UCSD-AML1 (cell line): ENCODE results near the gene ZC3H10.
"Not testable (repeated sequence)": the region's sequence is repeated elsewhere in the genome, so short reads cannot be mapped to it uniquely, and the experiment has no call there.

Experiments used
- DNase-seq: peaks from one replicate; lab custom pipeline; 2025; ENCODE audit not compliant: unreplicated experiment; lab: John Stamatoyannopoulos, UW

The ZC3H10 gene

DNA sequence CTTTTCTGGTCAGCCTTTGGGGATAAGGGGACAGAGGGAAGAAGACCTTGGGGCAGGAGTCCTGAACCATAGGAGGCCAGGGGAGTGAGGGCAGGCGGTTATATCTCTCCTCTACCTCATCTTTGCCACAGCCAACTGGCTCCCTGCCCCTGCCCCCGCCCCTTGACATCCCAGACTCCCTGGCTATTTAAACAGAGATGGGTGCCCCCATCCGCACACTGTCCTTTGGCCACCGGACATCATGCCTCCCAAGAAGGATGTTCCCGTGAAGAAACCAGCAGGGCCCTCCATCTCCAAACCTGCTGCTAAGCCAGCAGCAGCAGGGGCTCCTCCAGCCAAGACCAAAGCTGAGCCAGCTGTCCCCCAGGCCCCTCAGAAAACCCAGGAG, 35.6 kb downstream of the ZC3H10 start:
- no peak for DNase-seq

DNA sequence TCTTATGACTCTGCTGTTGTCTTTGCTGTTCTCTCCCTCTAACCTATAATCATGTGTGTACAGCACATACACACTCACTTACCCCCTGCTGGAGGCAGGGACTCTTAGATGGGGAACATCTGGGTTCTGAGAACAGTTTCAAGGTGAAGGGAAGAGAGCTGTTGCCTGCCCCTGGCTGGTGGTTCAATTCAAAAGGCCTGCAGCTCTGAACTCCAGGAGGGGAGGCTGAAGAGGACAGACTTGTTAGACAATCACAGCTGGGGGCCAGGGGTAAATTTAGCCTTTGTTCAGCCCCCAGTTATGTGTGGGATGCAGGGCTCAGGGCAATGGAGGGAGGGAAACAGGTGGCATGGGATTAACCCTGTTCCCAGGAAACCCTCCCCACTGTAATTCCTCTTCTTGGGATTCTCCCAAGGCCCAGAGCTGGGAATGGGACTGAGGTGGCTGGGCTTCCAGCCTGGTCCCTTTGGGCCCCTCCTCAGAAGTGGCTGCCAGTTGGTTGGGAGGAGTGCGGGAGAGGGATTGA, 36.2 kb downstream of the ZC3H10 start:
- DNase-seq = no peak

DNA sequence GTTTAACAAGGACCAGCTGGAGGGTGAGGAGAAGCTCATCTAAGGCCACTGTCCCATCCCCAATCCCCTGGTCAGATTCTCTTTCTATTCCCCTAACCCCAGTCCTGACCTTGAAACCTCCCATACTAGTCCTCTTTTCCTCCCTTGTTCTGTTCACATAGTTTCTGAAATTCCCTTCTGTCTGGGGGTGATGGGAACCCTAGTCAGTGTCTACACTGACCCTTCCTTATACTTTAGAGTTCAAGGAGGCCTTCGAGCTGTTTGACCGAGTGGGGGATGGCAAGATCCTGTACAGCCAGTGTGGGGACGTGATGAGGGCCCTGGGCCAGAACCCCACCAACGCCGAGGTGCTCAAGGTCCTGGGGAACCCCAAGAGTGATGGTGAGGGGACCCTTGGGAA, 36.8 kb downstream of the ZC3H10 start:
- DNase-seq = no peak

DNA sequence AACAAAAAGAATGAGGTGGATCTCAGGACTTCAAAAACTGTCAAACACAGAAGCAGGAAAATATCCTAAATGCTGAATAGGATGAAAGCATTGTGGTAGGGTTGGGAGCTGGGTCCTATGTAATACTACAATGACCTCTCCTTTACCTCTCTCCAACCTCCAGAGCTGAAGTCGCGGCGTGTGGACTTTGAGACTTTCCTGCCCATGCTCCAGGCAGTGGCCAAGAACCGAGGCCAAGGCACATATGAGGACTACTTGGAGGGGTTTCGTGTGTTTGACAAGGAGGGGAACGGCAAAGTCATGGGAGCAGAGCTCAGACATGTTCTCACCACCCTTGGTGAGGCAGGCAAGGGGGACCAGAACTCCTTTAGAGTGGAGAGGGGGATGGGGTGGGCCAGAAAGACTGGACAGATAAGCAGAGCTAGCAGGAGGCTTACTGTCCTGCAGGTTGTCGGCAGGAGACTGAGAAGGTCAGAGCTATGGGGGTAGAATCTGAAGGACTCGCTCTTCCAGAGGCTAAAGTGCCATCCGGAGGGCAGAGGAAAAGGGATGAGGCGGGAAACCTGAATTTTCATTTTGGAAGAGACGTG, 37.3 kb downstream of the ZC3H10 start:
- no peak for DNase-seq

DNA sequence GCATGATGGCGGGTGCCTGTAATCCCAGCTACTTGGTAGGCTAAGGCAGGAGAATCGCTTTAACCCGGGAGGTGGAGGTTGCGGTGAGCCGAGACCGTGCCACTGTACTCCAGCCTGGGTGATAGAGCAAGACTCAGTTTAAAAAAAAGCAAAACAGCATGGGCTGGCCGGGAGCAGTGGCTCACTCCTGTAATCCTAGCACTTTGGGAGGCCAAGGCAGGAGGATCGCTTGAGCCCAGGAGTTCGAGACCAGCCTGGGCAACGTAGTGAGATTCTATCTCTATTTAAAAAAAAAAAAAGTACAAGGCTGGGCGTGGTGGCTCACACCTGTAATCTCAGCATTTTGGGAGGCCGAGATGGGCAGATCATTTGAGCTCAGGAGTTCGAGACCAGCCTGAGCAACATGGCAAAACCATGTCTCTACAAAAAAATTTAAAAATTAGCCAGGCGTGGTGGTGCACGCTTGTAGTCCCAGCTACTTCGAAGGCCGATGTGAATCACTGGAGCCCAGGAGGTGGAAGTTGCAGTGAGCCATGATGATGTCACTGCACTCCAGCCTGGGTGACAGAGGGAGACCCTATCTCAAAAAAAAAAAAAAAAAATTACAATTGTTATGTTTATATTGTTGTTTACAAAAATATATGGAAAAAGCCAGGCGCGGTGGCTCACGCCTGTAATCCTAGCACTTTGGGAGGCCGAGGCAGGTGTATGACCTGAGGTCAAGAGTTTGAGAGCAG, 38.6 kb downstream of the ZC3H10 start:
- not testable (repeated sequence) for DNase-seq

DNA sequence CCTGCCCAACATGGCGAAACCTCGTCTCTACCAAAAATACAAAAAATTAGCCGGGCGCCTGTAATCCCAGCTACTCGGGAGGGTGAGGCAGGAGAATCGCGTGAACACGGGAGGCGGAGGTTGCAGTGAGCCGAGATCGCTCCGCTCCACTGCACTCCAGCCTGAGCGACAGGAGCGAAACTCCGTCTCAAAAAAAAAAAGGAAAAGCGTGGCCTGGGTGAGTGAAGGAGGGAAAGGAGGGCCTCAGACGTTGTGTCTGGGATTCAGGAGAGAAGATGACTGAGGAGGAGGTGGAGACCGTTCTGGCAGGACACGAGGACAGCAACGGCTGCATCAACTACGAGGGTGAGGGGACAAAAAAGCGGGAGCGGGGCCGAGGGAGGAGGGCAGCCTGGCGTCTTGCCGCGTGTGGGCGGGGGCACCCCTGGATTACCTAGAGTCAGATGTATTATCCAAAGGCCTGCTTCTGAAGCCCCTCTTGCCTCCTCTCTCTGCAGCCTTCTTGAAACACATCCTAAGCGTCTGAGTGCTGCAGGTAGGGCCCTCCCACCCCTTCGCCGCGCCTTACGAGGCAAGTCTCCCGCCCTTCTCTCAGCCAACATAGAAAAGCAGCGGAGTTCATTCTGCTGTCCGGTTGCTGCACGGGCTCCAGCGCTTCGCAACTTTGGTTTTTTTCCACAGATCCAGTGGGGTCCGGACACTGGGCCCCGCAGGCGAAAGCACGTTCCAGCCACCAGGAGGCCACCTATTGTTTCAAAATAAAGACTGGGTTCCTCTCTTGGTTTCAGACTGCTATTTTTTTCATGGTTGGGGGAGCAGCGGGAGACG, 39.3 kb downstream of the ZC3H10 start:
- DNase-seq = peak; percentile 74

DNA sequence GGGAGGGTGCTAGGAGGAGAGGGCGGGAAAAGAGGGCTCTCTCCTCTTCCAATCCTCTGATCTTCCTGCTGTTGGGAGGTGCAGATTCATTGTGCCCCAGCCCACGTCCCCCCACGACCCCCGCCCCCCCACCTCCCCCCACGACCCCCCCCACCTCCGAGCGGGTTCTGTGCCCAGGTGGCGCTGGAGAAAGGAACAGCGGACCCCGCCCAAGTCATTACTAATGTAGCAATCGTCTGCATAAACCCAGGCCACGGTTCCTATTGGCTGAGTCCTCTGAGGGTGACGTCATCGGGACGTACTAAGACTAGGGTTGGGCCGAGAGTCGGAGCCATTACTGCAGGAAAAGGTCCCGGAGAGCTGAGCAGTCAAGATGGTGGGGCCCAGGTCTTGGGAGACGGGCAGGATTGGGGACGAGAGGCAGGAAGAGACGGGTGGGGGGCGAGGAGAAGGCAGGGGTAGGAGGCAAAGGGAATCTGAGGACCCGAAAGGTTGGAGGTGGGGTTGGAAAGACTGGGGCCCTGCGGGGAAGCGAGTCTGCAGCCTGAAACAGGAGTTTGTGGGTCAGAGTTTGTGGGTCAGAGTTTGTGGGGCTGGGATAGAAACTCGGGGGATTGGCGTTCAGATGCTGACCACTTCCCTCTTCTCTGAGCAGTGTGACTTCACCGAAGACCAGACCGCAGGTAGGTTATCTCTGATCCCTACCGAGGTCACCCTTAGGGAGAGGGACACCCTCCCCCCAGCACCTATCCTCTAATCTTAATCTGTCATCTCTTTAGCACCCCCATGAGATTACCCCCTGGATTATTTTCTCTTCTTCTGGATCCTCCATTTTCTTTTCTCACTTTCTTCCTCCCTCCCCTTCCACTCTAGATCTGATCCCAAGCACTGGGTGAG, 40.2 kb downstream of the ZC3H10 start, which contains the start of gene MYL6:
Gene MYL6 (plus strand): TSS at position 331 of the 897 bp plus-strand sequence. CDS start 43 bp downstream, at position 374.
- peak; percentile 86 for DNase-seq

DNA sequence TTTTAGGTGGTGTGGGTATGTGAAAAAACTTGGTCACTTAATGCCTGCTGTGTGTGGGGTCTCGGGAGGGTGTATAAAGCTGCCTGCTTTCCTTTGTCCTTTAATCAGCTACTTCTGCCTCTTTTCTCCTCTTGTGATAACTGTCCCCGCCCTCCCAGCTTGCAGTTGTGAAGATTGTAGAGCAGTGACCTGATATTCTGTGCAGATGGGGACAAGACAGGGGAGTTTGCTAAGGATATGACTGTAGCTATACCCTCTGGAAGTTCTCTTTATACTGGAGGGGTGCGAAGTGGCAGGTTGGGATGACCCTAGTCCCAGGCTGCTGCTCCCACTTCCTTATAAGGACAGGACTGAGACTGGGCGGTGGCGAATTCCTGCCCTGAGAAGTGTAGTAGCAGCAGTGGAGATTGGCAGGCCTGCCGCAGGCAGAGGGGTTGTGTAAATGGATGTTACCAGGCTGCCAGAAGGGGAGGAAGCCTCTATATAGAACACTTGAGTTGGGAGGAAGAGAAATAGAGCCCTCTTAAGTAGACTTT, 40.9 kb downstream of the ZC3H10 start:
- peak; percentile 55 for DNase-seq

DNA sequence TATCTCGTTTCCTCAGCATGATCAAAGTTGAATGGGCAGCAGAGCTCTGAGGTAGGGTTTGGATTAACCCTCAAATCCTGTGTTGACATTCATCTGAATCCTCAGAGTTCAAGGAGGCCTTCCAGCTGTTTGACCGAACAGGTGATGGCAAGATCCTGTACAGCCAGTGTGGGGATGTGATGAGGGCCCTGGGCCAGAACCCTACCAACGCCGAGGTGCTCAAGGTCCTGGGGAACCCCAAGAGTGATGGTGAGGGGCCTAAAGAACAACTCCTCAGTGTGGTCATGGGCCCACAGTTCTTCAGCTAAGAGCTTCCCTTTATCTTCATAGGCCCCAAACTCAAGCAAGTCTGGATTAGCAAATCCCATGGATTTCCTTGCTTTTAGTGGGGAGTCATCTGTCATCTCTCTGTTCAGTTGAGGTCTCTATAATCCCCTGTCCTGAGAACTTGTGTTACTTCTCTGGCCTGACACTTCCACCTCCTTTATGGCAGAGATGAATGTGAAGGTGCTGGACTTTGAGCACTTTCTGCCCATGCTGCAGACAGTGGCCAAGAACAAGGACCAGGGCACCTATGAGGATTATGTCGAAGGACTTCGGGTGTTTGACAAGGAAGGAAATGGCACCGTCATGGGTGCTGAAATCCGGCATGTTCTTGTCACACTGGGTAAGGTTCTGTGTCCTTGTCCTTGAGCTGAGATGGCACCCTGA, 41.6 kb downstream of the ZC3H10 start:
- no peak for DNase-seq

DNA sequence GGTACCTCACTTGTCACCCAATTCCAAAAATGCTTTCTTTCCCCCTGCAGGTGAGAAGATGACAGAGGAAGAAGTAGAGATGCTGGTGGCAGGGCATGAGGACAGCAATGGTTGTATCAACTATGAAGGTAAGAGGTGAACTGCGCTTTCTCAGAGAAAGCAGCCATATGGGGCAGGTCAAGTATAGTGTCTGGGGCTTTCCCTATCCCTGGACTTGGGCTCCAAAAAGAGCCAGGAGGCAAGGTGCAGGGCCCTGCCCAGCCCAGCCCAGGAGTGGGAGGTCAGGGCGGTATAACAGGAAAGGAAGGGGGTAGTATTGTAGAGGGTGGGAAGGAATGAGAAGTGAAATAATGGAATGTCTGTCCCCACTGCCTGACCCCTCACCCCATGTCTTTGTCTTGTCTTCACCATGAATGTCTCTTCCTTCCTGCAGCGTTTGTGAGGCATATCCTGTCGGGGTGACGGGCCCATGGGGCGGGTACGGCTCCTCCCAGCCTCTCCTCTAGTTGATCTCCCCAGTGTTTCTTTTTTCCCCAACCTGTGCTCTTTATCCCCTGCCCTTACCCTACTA, 42.2 kb downstream of the ZC3H10 start:
- DNase-seq = no peak

DNA sequence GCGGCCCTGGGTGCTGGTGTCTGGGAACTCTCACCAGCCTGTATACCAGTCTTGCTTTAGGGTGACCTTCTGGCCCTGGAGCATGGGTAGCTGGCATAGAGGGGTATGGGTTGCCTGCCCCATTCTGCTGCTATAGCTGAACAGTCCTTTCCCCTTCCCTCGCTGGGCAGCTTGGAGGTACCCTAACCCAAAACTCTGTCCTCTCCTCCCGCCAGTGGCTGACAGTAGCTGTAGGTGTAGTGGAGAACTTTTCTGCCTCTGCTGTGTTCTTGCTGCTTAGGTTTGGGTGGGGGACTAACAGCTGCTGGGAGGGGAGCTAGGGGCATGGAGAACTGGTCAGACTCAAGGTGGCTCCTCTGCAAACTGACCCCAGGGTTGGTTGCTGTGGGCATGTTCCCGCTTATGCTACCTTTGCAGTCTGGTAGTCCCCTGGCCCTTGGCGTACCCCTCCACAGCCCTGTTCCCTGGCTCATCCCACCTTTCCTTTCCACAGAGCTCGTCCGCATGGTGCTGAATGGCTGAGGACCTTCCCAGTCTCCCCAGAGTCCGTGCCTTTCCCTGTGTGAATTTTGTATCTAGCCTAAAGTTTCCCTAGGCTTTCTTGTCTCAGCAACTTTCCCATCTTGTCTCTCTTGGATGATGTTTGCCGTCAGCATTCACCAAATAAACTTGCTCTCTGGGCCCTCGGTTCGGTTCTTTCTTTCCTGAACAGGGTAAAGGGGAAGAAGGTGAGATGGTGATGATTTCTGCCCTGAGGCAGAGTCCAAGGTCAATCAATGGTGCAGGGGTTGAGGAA, 43.0 kb downstream of the ZC3H10 start:
- no peak for DNase-seq

DNA sequence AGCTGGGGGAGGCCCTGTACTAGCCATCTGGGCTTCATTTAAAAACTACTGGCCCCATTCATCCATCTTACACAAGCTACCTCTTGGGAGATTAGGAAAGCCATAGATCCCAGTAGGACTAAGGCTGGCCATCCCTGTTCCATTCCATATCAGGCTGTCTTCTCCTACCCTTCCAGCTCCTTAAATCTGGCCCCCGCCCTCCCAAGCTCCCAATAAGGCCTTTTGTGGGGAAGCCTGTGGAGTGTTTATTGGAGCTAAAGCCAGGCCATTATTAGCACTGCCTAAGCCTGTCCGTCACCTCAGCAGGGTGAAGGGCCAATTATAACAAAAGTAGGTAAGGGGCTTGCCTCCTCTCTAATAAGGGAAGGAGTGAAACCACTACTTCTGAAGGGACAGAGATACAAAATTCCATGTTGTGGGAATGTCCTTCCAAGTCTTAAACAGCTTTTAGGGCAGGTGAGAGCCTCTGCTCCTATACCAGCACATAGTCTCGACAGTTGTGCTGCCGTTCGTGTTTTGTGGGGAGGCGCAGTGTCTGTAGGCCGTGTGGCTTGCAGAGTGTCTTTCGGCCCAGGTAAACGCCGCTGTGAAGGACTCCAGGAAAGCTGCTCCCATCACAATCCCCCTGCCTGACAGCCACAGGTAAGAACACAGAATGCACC, 43.8 kb downstream of the ZC3H10 start:
- no peak for DNase-seq

DNA sequence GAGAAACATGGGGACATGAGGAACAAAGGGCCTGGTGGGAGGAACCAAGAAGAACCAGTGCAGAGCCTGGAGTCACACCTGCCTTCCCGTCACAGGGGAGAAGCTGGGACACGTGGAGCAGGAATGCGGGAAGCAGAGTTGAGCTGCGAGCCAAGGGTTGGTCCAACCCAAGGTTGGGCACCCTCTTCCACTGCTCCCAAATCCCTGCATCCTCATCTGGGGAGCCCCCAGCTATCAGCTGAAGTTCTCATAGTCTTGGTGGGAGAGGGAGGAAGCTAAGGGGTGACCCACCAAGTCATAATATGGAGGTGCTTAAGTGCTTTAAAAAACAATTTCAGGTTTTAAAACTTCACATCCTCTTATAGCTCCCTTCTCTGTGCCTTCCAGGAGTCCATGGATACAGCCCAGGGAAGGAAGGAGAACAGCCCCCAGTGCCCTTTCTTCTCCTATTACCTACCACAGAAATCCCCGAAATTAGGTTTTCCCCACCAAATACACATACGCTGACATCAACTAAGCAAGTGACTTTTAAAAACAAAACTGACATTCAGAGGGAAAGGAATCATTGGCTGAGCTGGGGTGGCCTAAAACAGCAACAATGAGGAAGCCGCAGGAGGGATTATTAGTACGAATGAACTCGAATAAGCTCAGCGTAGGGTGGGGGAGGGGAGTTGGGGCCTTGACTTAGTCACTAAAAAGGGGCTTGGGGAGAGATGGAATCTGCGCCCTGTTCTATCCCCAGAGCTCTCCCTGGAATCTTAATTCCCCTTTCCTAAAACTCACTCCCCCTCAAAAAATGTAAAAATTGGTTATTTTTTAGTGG, 44.6 kb downstream of the ZC3H10 start:
- no peak for DNase-seq

DNA sequence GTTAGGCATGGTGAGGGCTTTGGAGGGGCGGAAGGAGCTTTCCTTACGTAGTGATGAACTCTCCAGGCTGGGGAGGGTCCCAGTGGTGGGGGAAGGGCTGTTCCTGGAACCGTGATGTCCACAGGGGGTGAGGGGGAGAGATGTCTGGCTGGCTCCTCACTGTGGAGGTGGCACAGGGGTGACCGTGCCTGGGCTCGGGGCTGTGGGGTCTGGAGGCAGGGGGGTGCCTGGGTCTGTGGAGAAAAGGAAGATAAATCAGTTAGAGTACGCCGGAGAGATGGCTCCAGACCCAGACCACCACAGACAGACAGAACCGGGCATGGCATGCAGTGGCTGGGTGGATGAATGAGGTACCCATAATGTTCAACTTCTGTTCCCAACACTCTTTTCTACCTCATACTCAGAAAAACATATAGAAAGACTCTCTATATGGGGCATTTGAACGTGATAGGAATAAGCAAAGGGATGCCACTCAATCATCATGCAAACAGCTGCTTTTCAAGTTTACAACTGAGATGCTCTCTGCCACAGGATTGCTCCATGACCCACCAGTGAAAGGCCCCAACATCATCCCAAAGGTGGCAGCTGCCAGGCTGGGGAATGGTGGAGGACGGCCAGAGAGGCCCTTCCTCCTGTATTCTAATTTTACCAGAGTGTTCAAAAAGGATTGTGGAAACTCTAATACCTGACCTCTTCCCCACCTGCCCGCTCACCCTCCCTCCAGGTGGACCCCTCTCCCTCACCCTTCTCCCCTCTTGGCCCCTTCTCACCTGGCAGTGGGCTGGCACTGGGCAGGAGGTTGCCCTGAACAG, 45.7 kb downstream of the ZC3H10 start:
- no peak for DNase-seq

DNA sequence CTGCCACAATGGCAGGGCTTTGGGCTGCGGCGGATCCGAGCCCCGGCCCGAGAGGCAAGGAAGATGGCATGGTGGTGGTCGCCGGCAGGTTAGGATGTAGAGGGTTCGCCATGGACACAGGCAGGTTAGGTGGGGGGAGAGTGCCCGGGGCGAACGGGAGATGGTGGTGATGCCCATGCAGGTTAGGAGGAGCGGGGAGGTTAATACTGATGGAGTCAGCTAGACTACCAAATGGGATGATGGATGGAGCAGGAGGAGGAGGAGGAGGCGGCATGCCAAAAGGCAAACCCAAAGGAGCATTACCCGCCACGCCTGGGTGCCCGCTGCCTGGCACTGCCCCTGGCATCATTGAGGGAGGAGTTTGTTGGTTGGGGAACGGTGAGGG, 46.3 kb downstream of the ZC3H10 start:
- no peak for DNase-seq

DNA sequence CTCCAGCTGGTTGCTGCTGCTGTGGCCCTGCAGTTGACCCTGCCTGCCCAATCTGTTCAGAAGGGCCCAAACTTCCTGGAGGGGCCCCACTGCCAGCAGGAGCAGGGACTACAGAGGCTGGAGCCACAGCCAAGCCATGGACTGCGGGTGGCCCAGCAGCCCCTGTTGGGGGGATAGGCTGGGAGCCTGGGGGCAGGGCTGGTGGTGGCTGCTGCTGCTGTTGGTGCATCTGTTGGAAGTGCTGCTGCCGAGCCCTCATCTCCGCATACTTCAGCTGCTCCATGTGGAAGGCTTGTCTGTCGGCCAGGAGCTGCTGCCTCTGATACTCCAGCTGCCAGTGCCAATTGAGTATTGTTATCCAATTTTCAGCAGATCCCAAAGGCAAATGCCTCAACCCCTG, 47.3 kb downstream of the ZC3H10 start:
- no peak for DNase-seq
